ENCODE results near the gene SRGAP3.

Gene SRGAP3

DNA sequence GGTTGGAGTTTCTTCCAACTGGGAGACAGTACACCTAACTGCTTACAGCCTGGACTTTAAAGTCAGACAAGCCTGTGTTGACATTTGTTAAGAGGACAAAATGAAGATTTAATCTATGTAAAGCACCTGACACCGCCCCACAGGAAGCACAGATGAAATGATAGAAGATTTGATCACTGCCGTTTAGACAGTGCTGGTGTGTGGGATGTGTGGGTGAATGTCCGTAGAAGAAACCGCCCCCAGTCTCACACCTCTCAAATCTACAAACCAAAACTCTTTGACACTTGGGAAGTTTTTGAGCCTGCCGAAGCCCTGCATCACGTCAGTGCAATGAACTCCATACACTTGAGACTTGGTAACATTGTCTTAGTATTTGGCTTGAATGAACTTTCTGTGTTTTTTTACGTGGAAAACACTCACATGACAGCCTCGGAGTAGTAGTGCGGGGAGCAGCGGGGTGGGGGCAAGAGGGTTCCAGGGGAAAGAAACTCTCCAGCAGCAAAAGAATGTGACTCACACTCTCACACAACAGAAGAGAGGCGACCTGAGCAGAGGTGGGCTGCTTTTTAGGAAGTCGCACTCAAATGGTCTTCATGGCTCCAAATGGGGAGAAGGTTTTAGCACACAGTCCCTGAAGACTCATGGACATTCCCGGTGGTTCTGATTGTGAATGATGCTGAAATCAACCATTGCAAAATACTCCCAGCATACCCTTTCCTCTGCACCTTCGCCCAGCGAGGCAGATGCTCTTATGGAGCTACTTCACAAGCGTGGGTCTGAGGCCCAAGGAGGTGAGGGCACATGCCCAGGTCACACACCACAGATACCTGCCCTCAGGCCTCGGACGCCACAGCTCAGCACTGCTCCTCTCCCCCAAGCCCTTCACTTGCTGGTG, 79.2 kb downstream of the SRGAP3 start:
- TF ChIP-seq TAF1 (IDR thresholded peaks at IDR 0.05; ENCODE audit: low read depth) (no peak), RAD21 (IDR thresholded peaks at IDR 0.05; ENCODE audit: low read depth) (no peak), EGR1 (IDR thresholded peaks at IDR 0.05) (no peak), CREB1 (IDR thresholded peaks at IDR 0.05; ENCODE audit: low read depth) (no peak), FOXM1 (IDR thresholded peaks at IDR 0.05; ENCODE audit: borderline replicate concordance, low read depth) (no peak), NFIC (IDR thresholded peaks at IDR 0.05) (no peak), EP300 (IDR thresholded peaks at IDR 0.05; ENCODE audit: borderline replicate concordance) (no peak)
- TF ChIP-seq, protein P1, sequence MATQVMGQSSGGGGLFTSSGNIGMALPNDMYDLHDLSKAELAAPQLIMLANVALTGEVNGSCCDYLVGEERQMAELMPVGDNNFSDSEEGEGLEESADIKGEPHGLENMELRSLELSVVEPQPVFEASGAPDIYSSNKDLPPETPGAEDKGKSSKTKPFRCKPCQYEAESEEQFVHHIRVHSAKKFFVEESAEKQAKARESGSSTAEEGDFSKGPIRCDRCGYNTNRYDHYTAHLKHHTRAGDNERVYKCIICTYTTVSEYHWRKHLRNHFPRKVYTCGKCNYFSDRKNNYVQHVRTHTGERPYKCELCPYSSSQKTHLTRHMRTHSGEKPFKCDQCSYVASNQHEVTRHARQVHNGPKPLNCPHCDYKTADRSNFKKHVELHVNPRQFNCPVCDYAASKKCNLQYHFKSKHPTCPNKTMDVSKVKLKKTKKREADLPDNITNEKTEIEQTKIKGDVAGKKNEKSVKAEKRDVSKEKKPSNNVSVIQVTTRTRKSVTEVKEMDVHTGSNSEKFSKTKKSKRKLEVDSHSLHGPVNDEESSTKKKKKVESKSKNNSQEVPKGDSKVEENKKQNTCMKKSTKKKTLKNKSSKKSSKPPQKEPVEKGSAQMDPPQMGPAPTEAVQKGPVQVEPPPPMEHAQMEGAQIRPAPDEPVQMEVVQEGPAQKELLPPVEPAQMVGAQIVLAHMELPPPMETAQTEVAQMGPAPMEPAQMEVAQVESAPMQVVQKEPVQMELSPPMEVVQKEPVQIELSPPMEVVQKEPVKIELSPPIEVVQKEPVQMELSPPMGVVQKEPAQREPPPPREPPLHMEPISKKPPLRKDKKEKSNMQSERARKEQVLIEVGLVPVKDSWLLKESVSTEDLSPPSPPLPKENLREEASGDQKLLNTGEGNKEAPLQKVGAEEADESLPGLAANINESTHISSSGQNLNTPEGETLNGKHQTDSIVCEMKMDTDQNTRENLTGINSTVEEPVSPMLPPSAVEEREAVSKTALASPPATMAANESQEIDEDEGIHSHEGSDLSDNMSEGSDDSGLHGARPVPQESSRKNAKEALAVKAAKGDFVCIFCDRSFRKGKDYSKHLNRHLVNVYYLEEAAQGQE (IDR thresholded peaks at IDR 0.05; ENCODE audit: low read depth): no peak

DNA sequence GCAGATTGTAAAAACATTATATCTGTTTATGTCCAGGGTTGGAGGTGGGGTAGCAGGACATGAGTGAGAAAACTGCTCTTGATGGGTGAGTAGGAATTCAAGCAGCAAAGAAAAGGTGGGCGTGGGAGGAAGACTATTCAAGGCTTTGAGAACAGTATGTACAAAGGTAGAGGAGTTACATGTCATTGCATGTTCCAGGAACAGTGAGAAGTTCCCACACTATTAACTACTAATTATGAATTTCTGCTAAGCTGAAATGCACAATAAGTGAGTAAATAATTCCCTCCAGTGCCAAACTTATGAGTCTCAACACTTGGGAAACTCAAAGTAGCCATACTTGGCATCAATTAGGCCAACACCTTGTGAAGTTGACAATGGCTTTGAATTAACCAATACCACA, 80.1 kb downstream of the SRGAP3 start:
- TF ChIP-seq EP300 (IDR thresholded peaks at IDR 0.05; ENCODE audit: borderline replicate concordance) (no peak), CREB1 (IDR thresholded peaks at IDR 0.05; ENCODE audit: low read depth) (no peak), TEAD4 (IDR thresholded peaks at IDR 0.05) (no peak), EGR1 (IDR thresholded peaks at IDR 0.05) (no peak), NFIC (IDR thresholded peaks at IDR 0.05) (no peak)

DNA sequence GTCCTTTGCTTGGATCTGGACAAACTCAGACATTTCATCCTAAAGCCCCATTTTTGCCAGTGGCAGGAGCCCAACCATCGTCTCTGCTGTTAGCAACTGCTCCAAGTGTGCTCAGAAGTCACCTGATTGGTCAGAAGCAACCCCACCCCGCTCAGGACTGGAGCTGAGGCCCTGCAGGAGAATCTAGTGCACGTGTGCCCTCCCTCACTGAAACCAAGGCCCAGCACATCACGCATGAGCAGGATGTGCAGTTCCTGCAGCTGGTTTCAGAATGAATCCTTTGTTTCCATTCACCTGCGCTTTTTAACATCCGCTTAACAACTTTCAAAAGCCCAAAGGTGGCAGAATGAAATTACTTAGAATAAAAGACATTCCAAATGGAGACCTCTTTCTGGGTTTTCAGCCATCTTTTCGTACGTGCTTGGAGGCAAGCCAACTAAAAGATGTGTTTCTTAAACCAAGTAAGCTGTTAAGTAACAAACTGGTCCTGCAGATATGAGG, 81.2 kb downstream of the SRGAP3 start:
- TF ChIP-seq RAD21 (IDR thresholded peaks at IDR 0.05; ENCODE audit: low read depth): no peak
- TF ChIP-seq TCF12 (IDR thresholded peaks at IDR 0.05; ENCODE audit: low read depth): no peak
- no peak for TF ChIP-seq CREB1 (IDR thresholded peaks at IDR 0.05; ENCODE audit: low read depth)
- TF ChIP-seq, protein P1 (IDR thresholded peaks at IDR 0.05; ENCODE audit: low read depth): no peak
- TF ChIP-seq, protein P2, sequence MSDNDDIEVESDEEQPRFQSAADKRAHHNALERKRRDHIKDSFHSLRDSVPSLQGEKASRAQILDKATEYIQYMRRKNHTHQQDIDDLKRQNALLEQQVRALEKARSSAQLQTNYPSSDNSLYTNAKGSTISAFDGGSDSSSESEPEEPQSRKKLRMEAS (IDR thresholded peaks at IDR 0.05): no peak
- TF ChIP-seq TAF1 (IDR thresholded peaks at IDR 0.05; ENCODE audit: low read depth): no peak
- no peak for TF ChIP-seq ZBTB7A (IDR thresholded peaks at IDR 0.05; ENCODE audit: low read depth)
- no peak for TF ChIP-seq FOXM1 (IDR thresholded peaks at IDR 0.05; ENCODE audit: borderline replicate concordance, low read depth)
- no peak for TF ChIP-seq EGR1 (IDR thresholded peaks at IDR 0.05)
- no peak for TF ChIP-seq TEAD4 (IDR thresholded peaks at IDR 0.05)
- no peak for TF ChIP-seq NFIC (IDR thresholded peaks at IDR 0.05)
- no peak for TF ChIP-seq CEBPB (IDR thresholded peaks at IDR 0.05)
- TF ChIP-seq EP300 (IDR thresholded peaks at IDR 0.05; ENCODE audit: borderline replicate concordance): no peak
- TF ChIP-seq, protein P3, sequence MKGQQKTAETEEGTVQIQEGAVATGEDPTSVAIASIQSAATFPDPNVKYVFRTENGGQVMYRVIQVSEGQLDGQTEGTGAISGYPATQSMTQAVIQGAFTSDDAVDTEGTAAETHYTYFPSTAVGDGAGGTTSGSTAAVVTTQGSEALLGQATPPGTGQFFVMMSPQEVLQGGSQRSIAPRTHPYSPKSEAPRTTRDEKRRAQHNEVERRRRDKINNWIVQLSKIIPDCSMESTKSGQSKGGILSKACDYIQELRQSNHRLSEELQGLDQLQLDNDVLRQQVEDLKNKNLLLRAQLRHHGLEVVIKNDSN (IDR thresholded peaks at IDR 0.05): no peak

DNA sequence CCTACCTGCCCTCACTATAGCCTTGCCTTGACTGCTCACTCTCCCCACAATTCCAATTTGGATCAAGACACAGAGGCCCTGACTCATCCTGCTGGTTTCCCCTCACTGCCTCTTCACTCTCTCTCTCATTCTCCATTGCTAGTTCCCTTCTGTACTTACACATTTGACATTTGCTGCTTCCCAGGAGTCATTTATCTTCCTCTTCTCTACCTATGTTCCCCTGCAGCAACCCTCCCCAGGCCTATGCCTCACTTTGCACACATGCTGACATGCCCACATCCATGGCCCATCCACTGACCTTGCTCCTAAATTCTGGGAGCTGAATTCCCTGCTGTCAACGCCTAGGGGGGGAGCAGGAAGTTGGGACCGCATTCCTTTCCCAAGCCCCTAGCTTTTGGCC, 82.2 kb downstream of the SRGAP3 start:
- TF ChIP-seq EGR1 (IDR thresholded peaks at IDR 0.05) (no peak), NFIC (IDR thresholded peaks at IDR 0.05) (no peak), ZBTB7A (IDR thresholded peaks at IDR 0.05; ENCODE audit: low read depth) (no peak), CEBPB (IDR thresholded peaks at IDR 0.05) (no peak), TAF1 (IDR thresholded peaks at IDR 0.05; ENCODE audit: low read depth) (no peak), YY1 (IDR thresholded peaks at IDR 0.05; ENCODE audit: low read depth) (no peak), CREB1 (IDR thresholded peaks at IDR 0.05; ENCODE audit: low read depth) (no peak), RAD21 (IDR thresholded peaks at IDR 0.05; ENCODE audit: low read depth) (no peak), TEAD4 (IDR thresholded peaks at IDR 0.05) (no peak), FOXM1 (IDR thresholded peaks at IDR 0.05; ENCODE audit: borderline replicate concordance, low read depth) (no peak), TCF12 (IDR thresholded peaks at IDR 0.05; ENCODE audit: low read depth) (no peak), EP300 (IDR thresholded peaks at IDR 0.05; ENCODE audit: borderline replicate concordance) (no peak)
- TF ChIP-seq, protein P1 (IDR thresholded peaks at IDR 0.05; ENCODE audit: low read depth): no peak
- TF ChIP-seq, protein P3 (IDR thresholded peaks at IDR 0.05): no peak
- TF ChIP-seq, protein P2 (IDR thresholded peaks at IDR 0.05): no peak
